GM19452 (cell line): ENCODE measurements around the gene SLC12A2.

Experiments used
- ATAC-seq: cut with Tn5 transposase; IDR thresholded peaks from one replicate; pipeline ENCODE4 v1.9.1; 2021; ENCODE audit not compliant: unreplicated experiment

Gene SLC12A2

GRCh38 chr5:128158342-128158741, 74.8 kb downstream of the SLC12A2 start:
- ATAC-seq, result no peak

- no peak for ATAC-seq
These were observed 80.4 kb downstream of the SLC12A2 start for GRCh38 chr5:128163991-128164390.

- no peak for ATAC-seq
These were observed 85.9 kb downstream of the SLC12A2 start for GRCh38 chr5:128169401-128170017.

- no peak for ATAC-seq
These were observed 88.5 kb downstream of the SLC12A2 start for GRCh38 chr5:128172102-128172501.

GRCh38 chr5:128174951-128175350, 91.4 kb downstream of the SLC12A2 start:
- ATAC-seq, result no peak

- ATAC-seq, result peak; percentile 66
These were observed 108.8 kb downstream of the SLC12A2 start for GRCh38 chr5:128192368-128192767.

- no peak for ATAC-seq
These were observed 110.3 kb downstream of the SLC12A2 start for GRCh38 chr5:128193665-128194390.

GRCh38 chr5:128195316-128195715, 111.8 kb downstream of the SLC12A2 start:
- ATAC-seq, result no peak

- no peak for ATAC-seq
These were observed 112.5 kb downstream of the SLC12A2 start for GRCh38 chr5:128196080-128196479.

GRCh38 chr5:128196791-128197190, 113.2 kb downstream of the SLC12A2 start:
- no peak for ATAC-seq

GRCh38 chr5:128197896-128198522, 114.4 kb downstream of the SLC12A2 start:
- ATAC-seq, result peak; percentile 48

GRCh38 chr5:128199104-128199503, 115.5 kb downstream of the SLC12A2 start:
- no peak for ATAC-seq

- no peak for ATAC-seq
These were observed 116.0 kb downstream of the SLC12A2 start for GRCh38 chr5:128199611-128200010.

GRCh38 chr5:128201065-128201926, 117.7 kb downstream of the SLC12A2 start:
- ATAC-seq, result peak; percentile 90

GRCh38 chr5:128202320-128202719, 118.8 kb downstream of the SLC12A2 start:
- ATAC-seq, result no peak

- no peak for ATAC-seq
These were observed 124.9 kb downstream of the SLC12A2 start for GRCh38 chr5:128208436-128208835.

- ATAC-seq, result no peak
These were observed 128.7 kb downstream of the SLC12A2 start for GRCh38 chr5:128212191-128212806.

GRCh38 chr5:128213340-128213739, 129.8 kb downstream of the SLC12A2 start:
- no peak for ATAC-seq

- no peak for ATAC-seq
These were observed 130.3 kb downstream of the SLC12A2 start for GRCh38 chr5:128213833-128214232.

- ATAC-seq, result no peak
These were observed 132.7 kb downstream of the SLC12A2 start for GRCh38 chr5:128216285-128216684.
